GM21737 (cell line): Measurements from ENCODE around the gene ALDH7A1.
A peak's percentile ranks its signal among the peaks of the same experiment; 100 is the strongest.
"Not testable (repeated sequence)": the region's sequence is repeated elsewhere in the genome, so short reads cannot be mapped to it uniquely, and the experiment has no call there.

ENCODE experiments used
- ATAC-seq: cut with Tn5 transposase; IDR thresholded peaks from one replicate; pipeline ENCODE4 v1.9.1; 2021; ENCODE audit warnings: mild to moderate bottlenecking, moderate library complexity; ENCODE audit not compliant: unreplicated experiment

The ALDH7A1 gene

GRCh38 chr5:126595486-126596083 is 566 bp upstream of the ALDH7A1 start:
- no peak for ATAC-seq

DNA sequence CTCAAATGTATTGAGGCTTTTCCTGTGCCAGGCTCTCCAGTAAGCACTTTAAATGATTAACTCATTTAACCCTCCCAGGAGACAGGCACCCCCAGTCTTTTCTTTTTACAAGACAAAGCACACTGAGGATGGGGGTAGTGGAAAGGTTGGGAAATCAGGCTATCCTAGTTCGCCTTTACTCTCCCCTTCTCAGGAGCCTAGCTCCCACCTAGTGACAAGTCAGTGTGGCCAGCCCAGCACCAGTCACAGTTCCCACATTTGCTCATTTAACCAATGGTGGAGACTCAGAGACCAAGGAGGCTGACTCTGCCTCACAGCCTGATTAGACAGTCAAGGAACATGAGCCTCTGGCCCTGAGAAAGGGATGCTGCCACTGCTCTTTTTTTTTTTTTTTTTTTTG is 3.5 kb downstream of the ALDH7A1 start:
- no peak for ATAC-seq

- no peak for ATAC-seq
These were observed 5.3 kb downstream of the ALDH7A1 start for GRCh38 chr5:126589536-126590297.

DNA sequence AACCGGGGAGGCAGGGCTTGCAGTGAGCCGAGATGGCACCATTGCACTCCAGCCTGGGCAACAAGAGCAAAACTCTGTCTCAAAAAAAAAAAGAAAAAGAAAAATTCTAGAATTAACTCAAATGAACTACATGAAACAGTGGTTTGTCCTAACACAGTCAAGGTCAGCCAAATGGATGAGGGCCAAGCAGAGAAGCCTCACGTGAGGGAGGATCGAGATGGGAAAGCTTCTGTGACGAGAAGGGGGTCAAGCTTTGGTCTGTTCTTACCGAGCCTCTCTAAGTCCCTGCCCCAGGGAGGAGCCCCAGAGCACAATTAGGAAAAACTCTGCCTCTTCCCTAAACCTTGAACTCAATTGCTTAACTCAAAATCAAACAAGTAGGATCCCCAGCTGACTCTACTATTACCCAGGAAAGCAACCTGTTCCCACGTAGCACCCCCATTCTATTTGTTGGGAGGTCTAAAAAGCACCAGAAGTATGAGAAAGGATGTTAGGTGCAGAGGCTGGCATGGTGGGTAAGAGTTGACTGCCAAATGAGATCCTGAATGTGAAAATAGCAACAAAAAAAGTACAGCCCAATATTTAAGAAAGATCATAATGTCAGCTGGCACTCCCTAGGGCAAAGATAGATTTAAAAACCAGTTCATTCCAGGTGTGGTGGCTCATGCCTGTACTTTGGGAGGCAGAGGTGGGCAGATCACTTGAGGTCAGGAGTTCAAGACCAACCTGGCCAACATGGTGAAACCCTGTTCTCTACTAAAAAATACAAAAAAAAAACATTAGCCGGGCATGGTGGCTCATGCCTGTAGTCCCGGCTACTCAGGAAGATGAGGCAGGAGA is 7.2 kb downstream of the ALDH7A1 start:
- no peak for ATAC-seq

DNA sequence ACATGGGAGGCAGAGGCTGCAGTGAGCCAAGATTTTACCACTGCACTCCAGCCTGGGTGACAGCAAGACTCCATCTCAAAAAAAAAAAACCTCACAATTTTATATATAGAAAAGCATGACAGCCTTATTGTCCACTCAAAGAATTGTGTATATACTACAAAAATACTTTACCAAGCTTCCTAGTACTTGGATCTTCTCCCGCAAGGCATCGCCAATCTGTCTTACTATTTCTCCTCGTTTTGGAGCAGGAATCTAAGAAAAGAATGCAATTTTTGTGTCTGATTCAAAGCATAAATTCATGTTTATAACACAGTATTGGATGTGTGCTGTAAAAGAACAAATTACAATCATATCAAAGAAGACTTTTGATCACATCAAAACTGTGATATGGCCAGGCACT is 11.3 kb downstream of the ALDH7A1 start:
- ATAC-seq = no peak

GRCh38 chr5:126579716-126580115 is 15.3 kb downstream of the ALDH7A1 start:
- no peak for ATAC-seq

GRCh38 chr5:126577415-126577814 is 17.6 kb downstream of the ALDH7A1 start:
- ATAC-seq = no peak

- no peak for ATAC-seq
These were observed 18.0 kb downstream of the ALDH7A1 start for GRCh38 chr5:126576974-126577373.

DNA sequence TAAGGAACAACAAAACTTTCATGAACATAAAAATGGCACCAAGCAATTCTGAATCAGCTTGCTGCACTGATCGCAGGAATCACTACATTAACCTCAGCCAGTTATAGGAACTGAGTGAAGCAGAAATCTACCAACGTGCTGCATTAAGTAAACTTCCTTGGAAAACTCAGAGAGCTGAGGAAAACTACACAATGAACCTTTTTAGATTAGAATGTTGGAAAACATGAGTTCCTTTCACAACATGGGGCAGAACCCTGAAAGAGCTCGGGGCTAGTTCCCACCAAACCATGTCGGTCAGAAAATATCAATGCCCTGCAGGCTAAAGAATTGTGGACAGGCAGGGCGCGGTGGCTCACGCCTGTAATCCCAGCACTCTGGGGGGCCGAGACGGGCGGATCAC is 19.4 kb downstream of the ALDH7A1 start:
- no peak for ATAC-seq

GRCh38 chr5:126568206-126568755 is 26.7 kb downstream of the ALDH7A1 start:
- no peak for ATAC-seq

DNA sequence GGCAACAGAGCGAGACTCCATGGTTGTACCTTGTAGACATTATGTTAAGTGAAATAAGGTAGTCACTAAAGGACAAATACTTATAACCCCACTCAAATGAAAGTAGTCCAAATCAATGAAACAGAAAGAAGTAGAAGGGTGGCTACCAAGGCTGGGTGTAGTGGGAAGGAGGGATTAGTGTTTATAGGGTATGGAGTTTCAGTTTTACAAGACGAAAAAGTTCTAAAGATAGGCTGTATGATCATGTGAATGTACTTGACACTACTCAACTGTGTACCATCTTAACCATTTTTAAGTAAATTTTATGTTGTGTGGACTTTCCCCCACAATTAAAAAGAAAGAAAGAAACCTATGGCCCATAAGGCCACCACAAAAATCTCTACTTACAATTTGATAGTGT is 32.2 kb downstream of the ALDH7A1 start:
- ATAC-seq = peak; percentile 73

- no peak for ATAC-seq
These were observed 33.1 kb downstream of the ALDH7A1 start for GRCh38 chr5:126561908-126562307.

GRCh38 chr5:126555101-126555500 is 39.9 kb downstream of the ALDH7A1 start:
- not testable (repeated sequence) for ATAC-seq

DNA sequence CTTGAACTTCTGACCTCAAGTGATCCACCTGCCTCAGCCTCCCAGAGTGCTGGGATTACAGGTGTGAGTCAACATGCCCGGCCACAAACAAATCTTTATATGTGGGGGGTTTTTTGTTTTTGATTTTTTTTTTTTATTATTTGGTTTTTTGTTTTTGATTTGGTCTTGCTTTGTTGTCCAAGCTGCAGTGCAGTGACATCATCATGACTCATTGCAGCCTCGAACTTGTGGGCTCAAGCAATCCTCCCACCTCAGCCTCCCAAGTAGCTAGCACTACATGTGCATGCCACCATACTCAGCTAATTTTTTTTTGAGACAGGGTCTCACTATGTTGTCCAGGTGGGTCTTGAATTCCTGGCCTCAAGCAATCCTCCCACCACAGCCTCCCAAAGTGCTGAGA is 42.4 kb downstream of the ALDH7A1 start:
- no peak for ATAC-seq

- ATAC-seq = peak; percentile 59
These were observed 50.8 kb downstream of the ALDH7A1 start for GRCh38 chr5:126544087-126544740.

- ATAC-seq = no peak
These were observed 51.4 kb downstream of the ALDH7A1 start for GRCh38 chr5:126543660-126544059.

DNA sequence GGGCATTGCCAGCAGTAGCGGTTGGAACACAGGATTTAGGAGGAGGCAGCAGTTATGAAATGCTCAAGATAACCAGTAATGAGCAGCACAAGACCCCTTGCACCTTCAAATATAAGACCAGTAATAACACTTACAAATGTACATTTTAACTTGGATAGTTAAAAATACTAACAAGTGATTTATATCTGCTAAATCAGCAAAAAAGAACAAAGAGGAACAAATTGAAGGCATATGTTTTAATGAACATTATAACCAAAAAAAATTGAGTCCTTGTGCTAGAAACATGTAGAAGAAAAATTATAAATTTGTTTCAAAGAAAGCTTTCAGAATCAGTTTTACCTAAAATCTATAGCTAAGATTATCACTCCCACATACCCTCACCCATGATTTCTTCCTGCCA is 52.0 kb downstream of the ALDH7A1 start:
- no peak for ATAC-seq

DNA sequence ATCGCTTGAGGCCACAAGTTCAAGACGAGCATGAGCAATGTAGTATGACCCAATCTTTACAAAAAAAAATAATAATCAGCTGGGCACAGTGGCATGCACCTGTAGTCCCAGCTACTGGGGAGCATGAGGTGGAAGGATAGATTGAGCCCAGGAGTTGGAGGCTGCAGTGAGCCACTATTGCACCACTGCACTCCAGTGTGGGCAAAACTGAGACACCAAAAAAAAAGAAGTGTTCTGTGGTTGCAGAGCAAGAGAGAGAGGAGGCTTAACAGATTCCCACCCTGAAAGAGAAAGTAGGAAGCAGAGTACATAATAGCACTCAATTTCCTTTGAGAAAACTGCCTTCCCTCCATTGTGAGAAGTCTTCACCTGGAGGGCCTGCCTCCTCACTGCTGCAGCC is 52.6 kb downstream of the ALDH7A1 start:
- no peak for ATAC-seq

DNA sequence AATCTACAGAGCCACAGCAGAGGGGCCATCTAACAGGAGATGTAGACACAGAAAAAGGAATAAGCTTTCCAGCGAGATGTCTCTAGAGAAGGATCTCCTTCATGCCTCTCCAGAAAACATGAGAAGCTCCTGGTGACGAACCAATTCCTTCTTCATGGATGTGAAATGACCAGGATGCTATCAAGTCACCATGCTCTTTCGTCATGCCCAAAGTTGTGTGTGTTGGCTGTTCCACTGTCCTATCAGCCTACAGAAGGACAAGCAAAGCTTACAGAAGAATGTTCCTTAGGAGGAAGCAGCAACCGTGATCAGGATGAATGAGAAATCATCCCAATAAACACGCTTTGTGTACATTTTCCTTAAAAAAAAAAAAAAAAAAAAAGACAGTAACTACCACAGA is 54.4 kb downstream of the ALDH7A1 start:
- ATAC-seq = no peak

DNA sequence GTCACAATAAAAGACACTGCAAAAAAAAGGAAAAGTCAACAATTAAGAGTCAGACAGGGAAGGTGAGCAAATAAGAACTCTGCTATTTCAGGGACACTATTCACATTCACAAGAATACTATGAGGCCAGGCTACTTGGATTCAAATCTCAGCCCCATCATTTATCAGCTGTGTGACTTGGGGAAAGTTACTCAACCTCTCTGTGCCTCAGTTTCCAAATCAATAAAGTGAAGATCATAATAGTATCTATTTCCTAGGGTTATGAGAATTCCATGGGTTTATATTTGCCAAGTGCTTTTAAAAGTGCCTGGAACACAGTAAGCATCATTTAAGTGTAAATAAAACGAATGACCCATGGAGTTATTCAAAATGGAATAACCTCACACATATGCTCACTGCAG is 56.4 kb downstream of the ALDH7A1 start:
- no peak for ATAC-seq

GRCh38 chr5:126536874-126537273 is 58.1 kb downstream of the ALDH7A1 start:
- ATAC-seq = no peak
